Glutamatergic neuron (in vitro differentiated cells): ENCODE results near the gene PERCC1. TPM values are rescaled to one million over a fixed set of nuclear protein-coding genes. Genes with fewer than 3 reads are reported as not detected.

Experiments
- DNase-seq: peaks from one replicate; pipeline ENCODE4 v3.0.0; 2022
- H3K27ac Mint-ChIP-seq: one replicate; pipeline ENCODE4 v1.8.0; 2020; ENCODE audit warnings: mild to moderate bottlenecking, mixed read lengths, inconsistent platforms; ENCODE audit not compliant: unreplicated experiment
- H3K27me3 Mint-ChIP-seq: one replicate; pipeline ENCODE4 v1.8.0; 2020; ENCODE audit warnings: mild to moderate bottlenecking, moderate library complexity, mixed read lengths, inconsistent platforms; ENCODE audit not compliant: unreplicated experiment
- H3K36me3 Mint-ChIP-seq: one replicate; pipeline ENCODE4 v1.8.0; 2020; ENCODE audit warnings: mild to moderate bottlenecking, mixed read lengths, inconsistent platforms; ENCODE audit not compliant: unreplicated experiment
- H3K4me1 Mint-ChIP-seq: one replicate; pipeline ENCODE4 v1.8.0; 2020; ENCODE audit warnings: mild to moderate bottlenecking, low read depth, mixed read lengths, inconsistent platforms; ENCODE audit not compliant: unreplicated experiment
- H3K4me3 Mint-ChIP-seq: one replicate; pipeline ENCODE4 v1.8.0; 2020; ENCODE audit warnings: mild to moderate bottlenecking, mixed read lengths, inconsistent platforms; ENCODE audit not compliant: unreplicated experiment
- H3K9me3 Mint-ChIP-seq: one replicate; pipeline ENCODE4 v1.8.0; 2020; ENCODE audit warnings: mild to moderate bottlenecking, moderate library complexity, mixed read lengths, inconsistent platforms; ENCODE audit not compliant: unreplicated experiment
- CTCF ChIP-seq: fragments of 200-600 bp; sonication (generic); IDR thresholded peaks from one replicate; pipeline ENCODE4 v1.5.0; 2021; ENCODE audit not compliant: partially characterized antibody, unreplicated experiment
- total RNA-seq: library from RNA; stranded (reverse); fragmentation: NEBNext Ultra II Directional; extraction: Animal tissue kit (Norgen Biotek cat#: 25700); gene quantifications from one replicate; pipeline ENCODE4 v1.2.1, GENCODE V29; 2021; ENCODE audit not compliant: unreplicated experiment

The PERCC1 gene
- total RNA-seq, 1 donor from 2014 or later = not detected

DNA sequence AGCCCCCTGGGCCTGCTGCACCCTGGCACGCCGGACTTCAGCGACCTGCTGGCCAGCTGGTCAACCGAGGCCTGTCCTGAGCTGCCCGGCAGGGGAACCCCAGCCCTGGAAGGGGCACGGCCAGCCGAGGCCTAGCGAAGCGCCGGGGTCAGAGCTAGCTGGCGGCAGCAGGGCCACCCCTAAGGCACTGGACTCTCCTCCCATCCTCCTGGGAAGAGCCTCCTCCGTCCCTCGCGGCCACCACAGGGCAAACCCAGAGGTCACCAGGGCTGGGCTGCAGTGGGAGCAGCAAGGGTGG is 2.3 kb downstream of the PERCC1 start:
- TF ChIP-seq CTCF = no peak
- H3K36me3 Mint-ChIP-seq = no peaks in the 10 kb centered on the region
- no peaks in the 10 kb centered on the region for H3K9me3 Mint-ChIP-seq
- peak; percentile 10 for DNase-seq
- peaks cover 2% of the 10 kb centered on the region for H3K4me1 Mint-ChIP-seq
- H3K27ac Mint-ChIP-seq = no peak overlapping the region
- H3K4me3 Mint-ChIP-seq = no peak overlapping the region
- peaks cover 5% of the 10 kb centered on the region for H3K27me3 Mint-ChIP-seq

- TF ChIP-seq CTCF = no peak
- Mint-ChIP-seq H3K27me3 (peaks cover 5% of the 10 kb centered on the region), H3K9me3 (no peaks in the 10 kb centered on the region), H3K4me3 (no peak overlapping the region), H3K27ac (no peak overlapping the region), H3K36me3 (no peaks in the 10 kb centered on the region), H3K4me1 (peaks cover 2% of the 10 kb centered on the region)
- DNase-seq = peak; percentile 16
Measured at GRCh38 chr16:1433756-1434155, 2.9 kb downstream of the PERCC1 start.

DNA sequence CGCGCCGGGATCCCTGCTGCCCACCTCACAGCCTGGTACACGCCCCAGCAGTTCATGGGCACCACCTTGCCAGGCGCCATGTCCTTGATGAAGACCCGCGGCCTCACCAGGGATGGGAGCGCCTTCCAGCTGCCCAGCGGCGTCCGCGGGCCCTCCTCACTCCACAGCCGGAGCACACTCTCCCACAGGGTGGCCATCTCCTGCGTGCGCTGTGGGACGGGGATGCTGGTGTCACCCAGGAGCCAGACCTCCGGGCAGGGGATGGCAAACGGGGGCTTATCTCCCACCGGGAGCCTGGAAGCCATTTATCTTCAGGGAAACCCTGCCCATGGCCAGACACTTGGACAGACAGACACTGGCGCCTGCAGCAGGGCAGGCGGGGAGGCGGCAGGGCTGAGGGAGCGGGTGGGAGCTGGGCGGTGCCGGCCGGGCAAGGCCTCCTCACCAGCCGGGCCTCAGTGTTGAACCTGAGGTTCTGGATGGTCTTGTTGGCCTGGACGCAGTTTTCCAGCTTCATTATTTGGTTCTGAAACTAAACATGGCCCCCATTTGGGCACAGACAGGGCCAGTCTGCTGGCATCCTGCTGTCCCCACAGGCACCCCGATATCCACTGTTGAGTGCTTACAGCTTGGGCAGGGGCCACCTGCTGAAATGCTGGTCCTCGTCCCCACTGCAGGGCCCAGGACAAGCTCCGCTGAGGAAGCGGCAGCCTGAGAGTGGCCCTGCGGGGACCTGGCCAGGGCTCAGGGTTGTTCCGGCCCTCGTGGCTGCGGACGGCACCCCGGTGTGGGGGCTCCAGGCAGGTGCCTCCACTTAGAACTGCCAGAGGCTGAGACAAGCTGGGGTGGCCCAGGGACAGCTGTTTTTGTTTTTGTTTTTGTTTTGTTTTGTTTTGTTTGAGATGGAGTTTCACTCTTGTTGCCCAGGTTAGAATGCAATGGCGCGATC is 4.0 kb downstream of the PERCC1 start:
- Mint-ChIP-seq H3K36me3 (no peaks in the 10 kb centered on the region), H3K4me3 (no peak overlapping the region), H3K27me3 (peaks cover 3% of the 10 kb centered on the region), H3K27ac (no peak overlapping the region), H3K9me3 (peaks cover 3% of the 10 kb centered on the region), H3K4me1 (peaks cover 2% of the 10 kb centered on the region)
- DNase-seq = peak; percentile 12
- TF ChIP-seq CTCF = no peak

DNA sequence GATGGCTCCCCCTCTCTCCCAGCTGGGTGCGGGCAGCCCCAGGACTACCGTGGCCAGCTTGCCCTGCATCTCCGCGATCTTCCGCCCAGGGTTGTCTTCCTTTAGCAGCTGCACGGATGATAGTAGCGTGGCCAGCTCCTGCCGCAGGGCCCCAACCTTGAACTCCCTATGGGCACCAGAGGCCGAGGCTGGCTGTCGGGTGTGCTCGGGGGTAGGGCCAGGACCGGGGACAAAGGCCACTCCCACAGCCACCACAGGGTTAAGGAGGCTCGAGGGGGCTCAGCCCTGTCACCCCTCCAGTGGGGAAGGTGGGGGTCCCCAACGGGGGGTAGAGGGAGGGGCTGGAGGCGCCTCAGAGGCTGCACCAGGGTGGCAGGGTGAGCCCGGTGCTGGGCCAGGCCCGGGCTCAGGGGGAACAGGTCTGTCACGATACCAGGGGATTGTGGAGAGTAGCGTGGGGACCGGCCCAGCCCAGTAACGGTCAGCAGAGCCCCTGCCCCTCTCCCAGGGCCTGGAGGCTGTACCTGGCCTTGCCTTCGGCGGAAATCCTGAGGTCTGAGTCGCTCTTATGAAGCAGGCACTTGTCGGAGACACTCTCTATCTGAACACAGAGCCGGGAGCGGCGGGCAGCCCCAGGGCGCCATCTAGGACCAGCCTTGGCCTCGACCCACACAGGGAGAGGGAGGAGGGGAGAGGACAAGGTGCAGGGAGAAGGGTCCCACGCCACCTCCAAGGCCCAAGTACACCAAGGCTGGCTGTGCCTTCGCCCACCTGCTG is 5.2 kb downstream of the PERCC1 start:
- no peak overlapping the region for H3K4me3 Mint-ChIP-seq
- H3K27me3 Mint-ChIP-seq = peaks cover 3% of the 10 kb centered on the region
- peaks cover 2% of the 10 kb centered on the region for H3K4me1 Mint-ChIP-seq
- TF ChIP-seq CTCF = no peak
- no peak overlapping the region for H3K27ac Mint-ChIP-seq
- H3K36me3 Mint-ChIP-seq = no peaks in the 10 kb centered on the region
- H3K9me3 Mint-ChIP-seq = peaks cover 3% of the 10 kb centered on the region
- DNase-seq = peak; percentile 41
